Activated naive CD8-positive, alpha-beta T cell treated with anti-CD3 and anti-CD28 coated beads for 36 hours (primary cell): ENCODE measurements around the gene KRTAP22-1. TPM values are rescaled to one million over a fixed set of nuclear protein-coding genes. Genes with fewer than 3 reads are reported as not detected.

Experiments
- DNase-seq: peaks from one replicate; pipeline ENCODE4 v3.0.0; 2021
- H3K27ac Mint-ChIP-seq: one replicate; pipeline ENCODE4 v1.8.0; 2022; ENCODE audit warnings: mild to moderate bottlenecking, moderate library complexity, mixed read lengths
- H3K27me3 Mint-ChIP-seq: one replicate; pipeline ENCODE4 v1.8.0; 2022; ENCODE audit warnings: mild to moderate bottlenecking, mixed read lengths
- H3K36me3 Mint-ChIP-seq: one replicate; pipeline ENCODE4 v1.8.0; 2021; ENCODE audit warnings: mild to moderate bottlenecking, mixed read lengths
- H3K4me1 Mint-ChIP-seq: one replicate; pipeline ENCODE4 v1.8.0; 2021; ENCODE audit warnings: mixed read lengths
- H3K4me3 Mint-ChIP-seq: one replicate; pipeline ENCODE4 v1.8.0; 2022; ENCODE audit warnings: mild to moderate bottlenecking, moderate library complexity, mixed read lengths
- H3K9me3 Mint-ChIP-seq: one replicate; pipeline ENCODE4 v1.8.0; 2022; ENCODE audit warnings: mixed read lengths
- total RNA-seq, 2 experiments: library from RNA; stranded (reverse); gene quantifications; one replicate each; pipeline ENCODE4 v1.2.3, GENCODE V29; 2021

The KRTAP22-1 gene
- total RNA-seq, 2 experiments from 2014 or later = not detected

- peaks cover 6% of the 10 kb centered on the region for H3K9me3 Mint-ChIP-seq
- H3K27me3 Mint-ChIP-seq = peaks cover 2% of the 10 kb centered on the region
- no peak overlapping the region for H3K4me3 Mint-ChIP-seq
- no peaks in the 10 kb centered on the region for H3K4me1 Mint-ChIP-seq
- H3K36me3 Mint-ChIP-seq = no peaks in the 10 kb centered on the region
- H3K27ac Mint-ChIP-seq = no peak overlapping the region
- no peak for DNase-seq
These were observed 11.2 kb downstream of the KRTAP22-1 start for GRCh38 chr21:30612132-30612531.

GRCh38 chr21:30613836-30614235 lies 12.9 kb downstream of the KRTAP22-1 start, which contains the start of gene KRTAP6-1:
Gene KRTAP6-1, minus strand, starts transcription at chr21:30613930. Its CDS starts 26 bp downstream, at chr21:30613904.
- no peaks in the 10 kb centered on the region for H3K27me3 Mint-ChIP-seq
- no peaks in the 10 kb centered on the region for H3K4me1 Mint-ChIP-seq
- no peaks in the 10 kb centered on the region for H3K36me3 Mint-ChIP-seq
- H3K4me3 Mint-ChIP-seq = no peak within 1 kb of the TSS
- H3K9me3 Mint-ChIP-seq = peaks cover 6% of the 10 kb centered on the region
- no peak within 1 kb of the TSS for H3K27ac Mint-ChIP-seq
- DNase-seq = no peak

- DNase-seq = no peak
- Mint-ChIP-seq H3K4me3 (no peak overlapping the region), H3K27me3 (no peaks in the 10 kb centered on the region), H3K27ac (no peak overlapping the region), H3K36me3 (no peaks in the 10 kb centered on the region), H3K4me1 (no peaks in the 10 kb centered on the region), H3K9me3 (peaks cover 6% of the 10 kb centered on the region)
These were observed 14.3 kb downstream of the KRTAP22-1 start for GRCh38 chr21:30615199-30615598.

GRCh38 chr21:30616125-30616524 lies 15.2 kb downstream of the KRTAP22-1 start, which contains the start of gene KRTAP20-1:
Gene KRTAP20-1, plus strand, starts transcription at chr21:30616425. Its CDS starts 30 bp downstream, at chr21:30616455.
- no peak within 1 kb of the TSS for H3K27ac Mint-ChIP-seq
- no peaks in the 10 kb centered on the region for H3K36me3 Mint-ChIP-seq
- no peak within 1 kb of the TSS for H3K4me3 Mint-ChIP-seq
- no peaks in the 10 kb centered on the region for H3K4me1 Mint-ChIP-seq
- DNase-seq = no peak
- H3K27me3 Mint-ChIP-seq = no peaks in the 10 kb centered on the region
- peaks cover 2% of the 10 kb centered on the region for H3K9me3 Mint-ChIP-seq

- no peaks in the 10 kb centered on the region for H3K9me3 Mint-ChIP-seq
- no peaks in the 10 kb centered on the region for H3K36me3 Mint-ChIP-seq
- H3K4me3 Mint-ChIP-seq = no peak overlapping the region
- H3K27me3 Mint-ChIP-seq = peaks cover 3% of the 10 kb centered on the region
- no peak for DNase-seq
- no peaks in the 10 kb centered on the region for H3K4me1 Mint-ChIP-seq
- no peak overlapping the region for H3K27ac Mint-ChIP-seq
These were observed 19.2 kb downstream of the KRTAP22-1 start for GRCh38 chr21:30620080-30620479.

GRCh38 chr21:30620522-30620921 lies 19.6 kb downstream of the KRTAP22-1 start, which contains the start of gene KRTAP20-4:
Gene KRTAP20-4, plus strand, starts transcription at chr21:30620627.
- no peaks in the 10 kb centered on the region for H3K36me3 Mint-ChIP-seq
- H3K27me3 Mint-ChIP-seq = peaks cover 3% of the 10 kb centered on the region
- no peak within 1 kb of the TSS for H3K4me3 Mint-ChIP-seq
- no peak within 1 kb of the TSS for H3K27ac Mint-ChIP-seq
- H3K4me1 Mint-ChIP-seq = no peaks in the 10 kb centered on the region
- no peaks in the 10 kb centered on the region for H3K9me3 Mint-ChIP-seq
- DNase-seq = no peak

GRCh38 chr21:30623362-30623761 lies 22.5 kb downstream of the KRTAP22-1 start:
- Mint-ChIP-seq H3K27ac (no peak overlapping the region), H3K27me3 (peaks cover 3% of the 10 kb centered on the region), H3K36me3 (no peaks in the 10 kb centered on the region), H3K4me1 (no peaks in the 10 kb centered on the region), H3K4me3 (no peak overlapping the region), H3K9me3 (no peaks in the 10 kb centered on the region)
- no peak for DNase-seq

- Mint-ChIP-seq H3K9me3 (no peaks in the 10 kb centered on the region), H3K4me3 (no peak overlapping the region), H3K36me3 (no peaks in the 10 kb centered on the region), H3K4me1 (no peaks in the 10 kb centered on the region), H3K27ac (no peak overlapping the region), H3K27me3 (peaks cover 8% of the 10 kb centered on the region)
- no peak for DNase-seq
These were observed 24.7 kb downstream of the KRTAP22-1 start for GRCh38 chr21:30625449-30626165.

GRCh38 chr21:30628109-30628508 lies 27.2 kb downstream of the KRTAP22-1 start:
- Mint-ChIP-seq H3K27ac (no peak overlapping the region), H3K4me1 (no peaks in the 10 kb centered on the region), H3K4me3 (no peak overlapping the region), H3K9me3 (no peaks in the 10 kb centered on the region), H3K27me3 (peaks cover 8% of the 10 kb centered on the region), H3K36me3 (no peaks in the 10 kb centered on the region)
- DNase-seq = no peak

- Mint-ChIP-seq H3K27me3 (peaks cover 8% of the 10 kb centered on the region), H3K4me1 (no peaks in the 10 kb centered on the region), H3K36me3 (no peaks in the 10 kb centered on the region), H3K9me3 (no peaks in the 10 kb centered on the region), H3K4me3 (no peak overlapping the region), H3K27ac (no peak overlapping the region)
- DNase-seq = no peak
These were observed 28.3 kb downstream of the KRTAP22-1 start for GRCh38 chr21:30629200-30629599.

- H3K36me3 Mint-ChIP-seq = no peaks in the 10 kb centered on the region
- no peak within 1 kb of the TSS for H3K4me3 Mint-ChIP-seq
- H3K9me3 Mint-ChIP-seq = no peaks in the 10 kb centered on the region
- no peaks in the 10 kb centered on the region for H3K4me1 Mint-ChIP-seq
- H3K27me3 Mint-ChIP-seq = no peaks in the 10 kb centered on the region
- no peak within 1 kb of the TSS for H3K27ac Mint-ChIP-seq
- no peak for DNase-seq
These were observed 34.0 kb downstream of the KRTAP22-1 start, which contains the start of gene KRTAP20-2 for GRCh38 chr21:30634906-30635305. Gene KRTAP20-2, plus strand, starts transcription at chr21:30635206. Its CDS starts 58 bp downstream, at chr21:30635264.

- Mint-ChIP-seq H3K4me3 (no peak overlapping the region), H3K4me1 (no peaks in the 10 kb centered on the region), H3K27me3 (no peaks in the 10 kb centered on the region), H3K36me3 (no peaks in the 10 kb centered on the region), H3K9me3 (no peaks in the 10 kb centered on the region), H3K27ac (no peak overlapping the region)
- DNase-seq = no peak
These were observed 37.8 kb downstream of the KRTAP22-1 start for GRCh38 chr21:30638686-30639085.

GRCh38 chr21:30642564-30642963 lies 41.7 kb downstream of the KRTAP22-1 start, which contains the start of gene KRTAP20-3:
Gene KRTAP20-3, plus strand, starts transcription at chr21:30642864.
- DNase-seq = no peak
- H3K4me1 Mint-ChIP-seq = no peaks in the 10 kb centered on the region
- H3K36me3 Mint-ChIP-seq = no peaks in the 10 kb centered on the region
- no peak within 1 kb of the TSS for H3K27ac Mint-ChIP-seq
- no peaks in the 10 kb centered on the region for H3K9me3 Mint-ChIP-seq
- H3K27me3 Mint-ChIP-seq = no peaks in the 10 kb centered on the region
- no peak within 1 kb of the TSS for H3K4me3 Mint-ChIP-seq

GRCh38 chr21:30646904-30647414 lies 46.1 kb downstream of the KRTAP22-1 start:
- Mint-ChIP-seq H3K36me3 (no peaks in the 10 kb centered on the region), H3K27me3 (no peaks in the 10 kb centered on the region), H3K4me3 (no peak overlapping the region), H3K4me1 (no peaks in the 10 kb centered on the region), H3K27ac (no peak overlapping the region), H3K9me3 (no peaks in the 10 kb centered on the region)
- no peak for DNase-seq
